GM19238 (cell line): ENCODE data around the gene IFT88.
"Not testable (repeated sequence)": the region's sequence is repeated elsewhere in the genome, so short reads cannot be mapped to it uniquely, and the experiment has no call there.

ENCODE experiments used
- DNase-seq: peaks from one replicate; pipeline ENCODE4 v3.0.0; 2011; ENCODE audit warnings: low spot score; ENCODE audit not compliant: insufficient read length

The IFT88 gene

DNA sequence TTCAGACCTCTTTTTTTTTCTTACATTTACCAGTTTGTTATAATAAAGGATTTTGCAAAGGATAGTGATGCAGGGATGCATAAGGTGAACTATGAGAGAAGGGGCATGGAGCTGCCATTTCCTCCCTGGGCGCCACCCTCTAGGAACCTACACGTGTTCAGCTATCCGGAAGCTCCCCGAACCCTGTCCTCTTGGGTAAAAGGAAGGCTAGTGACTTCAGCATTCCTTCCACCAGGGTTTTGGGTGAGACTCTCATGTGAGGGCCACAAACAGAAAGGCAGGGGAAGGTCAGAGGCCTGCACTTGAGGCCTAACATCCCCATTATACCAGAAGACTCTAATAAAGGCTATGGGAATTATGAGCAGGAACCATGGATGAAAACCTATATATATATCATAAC, 57.3 kb downstream of the IFT88 start:
- DNase-seq, result no peak

DNA sequence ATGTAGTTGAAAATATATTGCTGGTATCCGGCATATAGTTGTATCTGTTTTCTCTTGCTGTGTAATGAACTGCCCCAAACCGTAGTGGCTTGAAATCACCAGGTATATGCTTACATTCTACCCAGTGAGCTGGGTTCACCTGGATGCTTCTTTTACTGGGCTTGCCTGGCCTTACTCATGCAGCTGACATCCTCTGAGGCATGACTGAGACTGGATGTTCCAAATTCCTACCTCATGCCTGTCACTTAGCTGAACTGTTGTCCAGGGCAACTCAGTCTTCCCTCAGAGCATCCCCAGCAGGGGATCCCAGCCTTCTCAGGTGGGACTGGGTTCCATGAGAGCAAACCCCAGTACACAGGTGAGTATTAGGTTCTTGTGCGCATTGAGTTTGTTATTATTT, 66.8 kb downstream of the IFT88 start:
- no peak for DNase-seq

DNA sequence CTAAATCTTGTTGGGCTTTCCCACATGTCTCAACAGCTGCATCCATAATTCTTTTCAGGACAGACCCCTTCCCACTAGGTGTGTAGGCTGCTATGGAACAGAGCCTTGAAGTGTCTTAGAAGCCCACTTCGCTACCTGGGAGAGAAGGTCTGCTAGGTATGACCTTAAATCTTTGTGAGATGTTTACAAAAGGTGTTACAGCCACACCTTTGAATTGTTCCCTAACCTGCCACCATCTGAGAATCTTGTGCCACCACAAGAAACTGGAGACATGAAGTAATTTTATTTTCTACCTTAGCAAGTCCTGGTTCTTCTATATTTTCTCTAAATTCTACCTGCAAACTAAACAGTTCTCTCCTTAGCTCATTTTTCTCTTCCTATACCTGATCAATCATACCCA, 69.1 kb downstream of the IFT88 start:
- no peak for DNase-seq

DNA sequence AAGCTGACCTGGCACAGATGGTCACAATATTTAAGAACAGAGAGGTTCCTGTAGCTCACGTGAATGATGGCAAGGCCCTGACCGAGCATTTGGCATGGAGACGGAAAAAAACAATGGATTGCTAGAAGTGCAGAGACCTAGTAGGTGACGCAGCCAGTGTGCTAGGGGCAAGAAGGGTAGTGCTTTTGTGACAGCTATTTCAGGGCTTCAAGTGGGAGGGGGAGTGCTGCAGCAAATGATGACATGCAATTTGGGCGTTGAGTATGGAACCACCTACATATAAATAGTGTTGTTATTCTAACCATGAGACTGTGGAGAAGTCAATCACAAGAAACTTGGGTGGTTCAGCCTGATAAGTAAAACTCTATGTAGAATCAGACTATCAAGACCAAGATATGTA, 70.9 kb downstream of the IFT88 start:
- no peak for DNase-seq

DNA sequence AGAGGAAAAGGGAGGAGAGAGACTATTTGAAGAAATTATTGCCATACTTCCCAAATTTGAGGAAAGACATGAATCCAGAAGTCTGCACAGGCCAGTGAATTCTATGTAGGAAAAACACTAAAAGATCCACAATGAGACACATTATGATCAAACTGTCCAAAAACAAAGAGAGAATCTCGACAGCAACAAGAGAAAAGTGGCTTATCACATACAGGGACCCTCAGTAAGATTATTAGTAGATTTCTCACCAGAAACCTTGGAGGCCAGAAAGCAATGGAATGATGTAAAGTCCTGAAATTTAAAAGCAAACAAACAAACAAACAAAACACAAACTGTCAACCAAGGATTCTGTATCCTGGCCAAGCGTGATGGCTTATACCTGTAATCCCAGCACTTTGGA, 80.8 kb downstream of the IFT88 start:
- no peak for DNase-seq

GRCh38 chr13:20652946-20653345, 86.0 kb downstream of the IFT88 start:
- DNase-seq, result no peak

GRCh38 chr13:20654156-20654555, 87.2 kb downstream of the IFT88 start:
- DNase-seq, result no peak

DNA sequence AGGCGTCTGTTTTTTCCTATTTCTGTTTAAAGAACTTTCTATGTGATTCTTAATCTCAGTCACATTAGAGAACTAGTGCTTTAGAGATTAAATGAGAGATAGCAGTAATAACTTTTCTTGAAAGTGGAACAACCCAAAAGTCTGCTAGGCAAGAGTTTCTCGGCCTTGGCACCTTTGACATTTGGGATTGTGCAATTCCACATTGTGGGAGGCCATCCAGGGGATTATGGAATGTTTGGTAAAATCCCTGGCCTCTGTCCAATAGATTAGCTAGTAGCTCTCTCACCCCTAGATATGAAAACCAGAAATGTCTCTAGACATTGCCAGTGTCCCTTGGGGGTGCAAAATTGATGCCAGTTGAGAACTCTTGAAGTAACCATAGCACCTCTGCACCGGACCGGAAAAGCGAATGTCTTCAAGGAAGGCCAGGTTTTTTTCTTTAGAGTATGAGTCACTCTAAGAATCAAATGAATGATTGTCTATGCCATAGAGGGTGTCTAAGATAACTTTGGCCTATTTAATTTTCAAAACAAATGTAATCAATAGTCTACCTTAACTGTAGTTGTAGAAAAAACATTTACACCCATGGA, 91.6 kb downstream of the IFT88 start:
- DNase-seq, result no peak

DNA sequence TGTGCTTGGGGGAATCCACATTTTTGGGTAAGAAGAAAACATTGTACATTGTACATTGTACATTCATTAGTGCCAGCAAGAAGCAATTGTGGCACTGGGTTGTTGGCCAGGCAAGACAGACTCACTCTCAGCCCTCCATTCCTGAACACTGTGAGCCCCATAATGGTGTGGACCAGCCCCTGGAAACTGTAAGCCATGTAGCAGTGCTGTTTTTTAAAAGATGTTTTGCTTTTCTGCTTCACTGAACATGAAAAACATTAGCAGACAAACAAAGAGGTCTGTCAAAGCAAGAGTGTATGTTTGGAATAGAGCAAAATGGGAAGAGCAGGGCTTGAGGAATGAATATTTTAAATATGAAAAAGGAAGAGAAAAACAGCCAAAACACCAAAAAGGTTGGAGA, 97.4 kb downstream of the IFT88 start:
- no peak for DNase-seq

DNA sequence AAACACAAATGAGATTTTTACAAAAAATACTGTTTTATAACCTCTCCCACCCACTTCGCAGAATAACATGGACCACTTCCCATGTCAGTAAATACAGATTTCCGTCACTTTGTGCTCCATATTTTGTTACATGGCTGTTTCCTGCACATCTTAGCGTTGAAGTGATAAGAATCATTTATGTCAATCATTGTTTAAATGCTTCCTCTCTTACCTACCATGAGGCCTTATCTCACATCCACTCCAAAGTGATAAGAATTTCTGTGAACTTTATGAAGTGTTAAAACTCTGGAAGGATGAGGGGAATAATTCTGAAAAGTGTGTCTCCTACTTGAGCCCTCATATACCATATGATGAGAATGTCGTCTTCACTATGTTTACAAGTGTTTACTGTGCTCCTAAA, 100.0 kb downstream of the IFT88 start:
- DNase-seq, result no peak

GRCh38 chr13:20667857-20668437, 101.0 kb downstream of the IFT88 start:
- no peak for DNase-seq

GRCh38 chr13:20669162-20669561, 102.2 kb downstream of the IFT88 start:
- no peak for DNase-seq

- no peak for DNase-seq
Measured at GRCh38 chr13:20671789-20672188, 104.8 kb downstream of the IFT88 start.

GRCh38 chr13:20672772-20673171, 105.8 kb downstream of the IFT88 start:
- no peak for DNase-seq

DNA sequence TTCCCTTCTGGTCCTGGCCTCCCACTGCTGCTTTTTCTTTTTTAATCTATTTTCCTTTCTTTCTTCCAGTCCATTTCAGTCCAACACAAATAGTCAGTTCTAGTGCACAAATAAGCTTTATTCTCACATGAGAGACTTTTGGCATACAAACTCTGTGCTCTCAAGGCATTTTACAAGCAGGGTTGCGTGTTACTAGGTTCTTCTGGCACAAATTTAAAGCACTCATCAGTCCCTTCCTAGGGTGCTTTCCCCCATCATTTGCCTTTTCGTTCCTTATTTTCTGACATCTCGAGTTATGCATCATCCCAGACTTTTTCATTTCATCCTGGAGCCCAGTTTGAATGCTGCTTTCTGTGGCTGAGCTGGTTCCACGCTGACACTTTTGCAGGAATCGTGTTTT, 106.8 kb downstream of the IFT88 start:
- no peak for DNase-seq

- DNase-seq, result no peak
Measured at GRCh38 chr13:20676213-20676612, 109.3 kb downstream of the IFT88 start.

DNA sequence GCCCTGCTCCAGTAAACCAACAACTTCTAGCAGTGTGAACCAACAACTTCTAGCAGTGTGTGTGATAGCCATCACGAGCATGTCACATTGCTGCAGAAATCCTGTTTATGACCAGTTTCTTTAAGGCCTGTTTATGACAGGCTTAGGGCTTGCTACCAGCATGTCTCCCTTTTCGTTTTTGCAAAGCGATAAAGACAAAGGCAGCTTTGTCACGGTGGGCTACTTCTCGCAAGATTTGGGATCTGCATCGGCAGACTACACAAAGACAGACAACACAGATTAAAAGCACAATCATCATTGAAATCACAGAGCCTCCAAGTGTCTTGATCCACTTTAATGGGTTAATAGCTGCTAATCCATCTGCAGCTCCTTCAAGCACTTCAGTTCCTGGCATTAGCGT, 111.6 kb downstream of the IFT88 start:
- not testable (repeated sequence) for DNase-seq

DNA sequence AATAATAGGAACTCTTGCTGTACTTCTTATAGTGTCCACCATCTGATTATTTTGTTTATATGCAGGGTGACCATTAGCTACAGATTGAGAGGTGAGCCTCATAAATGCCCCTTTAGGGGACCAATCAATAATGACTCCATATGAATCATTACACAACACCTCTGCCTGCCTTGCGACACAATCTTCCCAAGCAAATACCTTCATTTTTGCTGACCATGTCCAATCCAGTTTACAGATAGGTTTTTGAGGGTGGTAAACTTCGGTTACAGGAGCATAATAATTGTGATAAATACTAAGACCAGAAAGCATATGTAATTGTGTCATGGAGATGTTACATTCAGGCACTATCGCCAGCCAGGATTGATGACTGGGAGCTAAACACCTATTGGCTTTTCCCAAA, 112.9 kb downstream of the IFT88 start:
- no peak for DNase-seq

GRCh38 chr13:20680416-20681080, 113.6 kb downstream of the IFT88 start:
- DNase-seq, result no peak

GRCh38 chr13:20681481-20681880, 114.5 kb downstream of the IFT88 start:
- DNase-seq, result not testable (repeated sequence)

GRCh38 chr13:20682061-20682460, 115.1 kb downstream of the IFT88 start:
- DNase-seq, result no peak

- no peak for DNase-seq
Measured at GRCh38 chr13:20684041-20684440, 117.1 kb downstream of the IFT88 start.

GRCh38 chr13:20684546-20684945, 117.6 kb downstream of the IFT88 start:
- DNase-seq, result no peak
